ENCODE data around the gene ZNF654.

DNA sequence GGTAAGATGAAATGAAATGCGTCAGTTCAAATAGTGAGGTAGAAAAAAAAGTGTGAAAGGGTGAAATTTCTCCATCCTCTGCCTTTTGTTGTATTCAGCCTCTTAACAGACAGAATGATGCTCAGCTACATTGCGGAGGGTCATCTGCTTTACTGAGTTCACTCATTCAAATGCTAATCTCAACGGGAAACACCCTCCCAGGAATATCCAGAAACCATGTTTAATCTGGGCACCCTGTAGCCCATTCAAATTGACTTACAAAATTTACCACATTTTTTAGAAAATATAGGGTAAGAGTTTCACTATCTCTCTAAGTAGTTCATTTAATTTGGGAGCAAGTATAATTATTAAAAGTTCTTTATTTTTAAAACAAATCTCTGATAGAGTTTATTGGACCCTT lies 133.6 kb downstream of the ZNF654 start:
- TF ChIP-seq, protein P1, sequence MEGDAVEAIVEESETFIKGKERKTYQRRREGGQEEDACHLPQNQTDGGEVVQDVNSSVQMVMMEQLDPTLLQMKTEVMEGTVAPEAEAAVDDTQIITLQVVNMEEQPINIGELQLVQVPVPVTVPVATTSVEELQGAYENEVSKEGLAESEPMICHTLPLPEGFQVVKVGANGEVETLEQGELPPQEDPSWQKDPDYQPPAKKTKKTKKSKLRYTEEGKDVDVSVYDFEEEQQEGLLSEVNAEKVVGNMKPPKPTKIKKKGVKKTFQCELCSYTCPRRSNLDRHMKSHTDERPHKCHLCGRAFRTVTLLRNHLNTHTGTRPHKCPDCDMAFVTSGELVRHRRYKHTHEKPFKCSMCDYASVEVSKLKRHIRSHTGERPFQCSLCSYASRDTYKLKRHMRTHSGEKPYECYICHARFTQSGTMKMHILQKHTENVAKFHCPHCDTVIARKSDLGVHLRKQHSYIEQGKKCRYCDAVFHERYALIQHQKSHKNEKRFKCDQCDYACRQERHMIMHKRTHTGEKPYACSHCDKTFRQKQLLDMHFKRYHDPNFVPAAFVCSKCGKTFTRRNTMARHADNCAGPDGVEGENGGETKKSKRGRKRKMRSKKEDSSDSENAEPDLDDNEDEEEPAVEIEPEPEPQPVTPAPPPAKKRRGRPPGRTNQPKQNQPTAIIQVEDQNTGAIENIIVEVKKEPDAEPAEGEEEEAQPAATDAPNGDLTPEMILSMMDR (IDR thresholded peaks at IDR 0.05) = no peak
- TF ChIP-seq POLR2AphosphoS5 (IDR thresholded peaks at IDR 0.05; ENCODE audit: insufficient read depth in 1 of 2, low read depth in 1 of 2) = no peak
- TF ChIP-seq POLR2A (IDR thresholded peaks at IDR 0.05) = no peak
